Midbrain (tissue), 1 donor: Measurements from ENCODE around the gene ZNF70.

ENCODE experiments used
- DNase-seq: peaks from one replicate; lab custom pipeline; 2025; lab: John Stamatoyannopoulos, UW

ZNF70 gene

DNA sequence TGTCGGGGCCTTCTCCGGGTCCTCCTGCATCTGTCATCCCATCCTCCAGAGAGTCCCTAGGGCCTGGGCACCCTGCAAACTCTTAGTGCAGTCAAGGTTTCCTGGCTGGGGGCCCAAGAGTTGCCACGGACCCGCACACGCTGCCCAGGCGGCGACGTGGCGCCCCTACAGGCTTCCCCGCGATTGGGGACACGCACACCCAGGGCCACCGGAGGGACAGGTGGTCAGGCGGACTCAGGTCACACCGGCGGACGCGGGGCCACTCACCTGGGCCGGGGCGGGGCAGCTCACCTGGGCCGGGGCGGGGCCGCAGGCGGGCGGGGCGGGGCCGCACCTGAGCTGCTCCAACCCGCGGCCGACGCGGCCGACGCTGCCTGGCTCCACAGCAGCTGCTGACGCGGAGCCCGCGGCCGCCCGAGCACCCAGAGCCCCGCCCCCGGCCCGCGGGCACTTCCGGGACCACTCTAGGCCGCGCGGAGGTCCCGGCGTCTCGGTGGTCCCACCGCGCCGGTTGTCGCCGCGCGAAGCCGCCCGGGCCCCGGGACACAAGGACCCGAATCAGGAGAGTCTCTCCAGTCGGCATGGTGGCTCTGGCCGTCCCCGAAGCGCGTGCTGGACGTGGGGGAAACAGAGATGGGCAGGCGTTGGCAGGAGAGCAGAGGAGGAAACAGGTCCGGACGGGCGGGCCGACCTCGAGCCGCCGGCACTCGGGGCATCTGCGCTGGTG, at the start of gene ZNF70:
Gene ZNF70, minus strand, starts transcription at position 399 of the 727 bp plus-strand sequence. CDS start 5,972 bp downstream, outside the sequence.
- DNase-seq = peak; percentile 78

DNA sequence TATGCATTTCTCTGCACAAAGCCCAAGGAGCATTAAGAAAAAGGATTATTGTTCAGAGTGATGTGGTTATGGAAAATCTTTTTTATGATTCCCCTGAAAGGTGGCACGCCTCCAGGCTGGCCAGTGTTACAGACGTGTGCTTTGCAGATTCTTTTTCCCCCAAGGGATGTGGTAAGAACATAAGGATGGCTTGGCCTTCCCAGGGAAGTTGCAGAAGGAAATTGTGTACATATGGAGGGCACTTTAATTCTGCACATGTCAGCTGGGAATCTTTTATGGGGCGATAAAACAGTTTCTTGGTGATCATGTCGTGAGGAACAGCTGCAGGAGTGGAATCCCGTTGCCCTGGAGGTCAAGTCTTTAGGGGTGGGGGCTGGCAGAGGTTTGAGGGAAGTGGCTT, 45.5 kb upstream of the ZNF70 start:
- DNase-seq = no peak

DNA sequence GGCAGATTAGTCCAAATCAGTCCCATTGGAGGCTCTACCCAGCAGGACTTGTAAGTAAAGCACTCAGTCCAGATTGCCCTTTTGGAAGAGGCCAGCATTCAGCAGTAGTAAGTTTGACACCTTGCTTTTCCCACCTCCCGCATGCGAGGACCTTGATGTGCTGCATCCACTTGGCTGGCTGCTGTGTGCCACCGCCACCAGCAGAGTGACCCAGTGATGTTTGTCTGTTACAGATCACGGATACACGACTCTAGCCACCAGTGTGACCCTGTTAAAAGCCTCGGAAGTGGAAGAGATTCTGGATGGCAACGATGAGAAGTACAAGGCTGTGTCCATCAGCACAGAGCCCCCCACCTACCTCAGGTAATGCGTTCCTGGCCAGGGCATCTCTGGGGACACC, 42.4 kb upstream of the ZNF70 start:
- DNase-seq = no peak

DNA sequence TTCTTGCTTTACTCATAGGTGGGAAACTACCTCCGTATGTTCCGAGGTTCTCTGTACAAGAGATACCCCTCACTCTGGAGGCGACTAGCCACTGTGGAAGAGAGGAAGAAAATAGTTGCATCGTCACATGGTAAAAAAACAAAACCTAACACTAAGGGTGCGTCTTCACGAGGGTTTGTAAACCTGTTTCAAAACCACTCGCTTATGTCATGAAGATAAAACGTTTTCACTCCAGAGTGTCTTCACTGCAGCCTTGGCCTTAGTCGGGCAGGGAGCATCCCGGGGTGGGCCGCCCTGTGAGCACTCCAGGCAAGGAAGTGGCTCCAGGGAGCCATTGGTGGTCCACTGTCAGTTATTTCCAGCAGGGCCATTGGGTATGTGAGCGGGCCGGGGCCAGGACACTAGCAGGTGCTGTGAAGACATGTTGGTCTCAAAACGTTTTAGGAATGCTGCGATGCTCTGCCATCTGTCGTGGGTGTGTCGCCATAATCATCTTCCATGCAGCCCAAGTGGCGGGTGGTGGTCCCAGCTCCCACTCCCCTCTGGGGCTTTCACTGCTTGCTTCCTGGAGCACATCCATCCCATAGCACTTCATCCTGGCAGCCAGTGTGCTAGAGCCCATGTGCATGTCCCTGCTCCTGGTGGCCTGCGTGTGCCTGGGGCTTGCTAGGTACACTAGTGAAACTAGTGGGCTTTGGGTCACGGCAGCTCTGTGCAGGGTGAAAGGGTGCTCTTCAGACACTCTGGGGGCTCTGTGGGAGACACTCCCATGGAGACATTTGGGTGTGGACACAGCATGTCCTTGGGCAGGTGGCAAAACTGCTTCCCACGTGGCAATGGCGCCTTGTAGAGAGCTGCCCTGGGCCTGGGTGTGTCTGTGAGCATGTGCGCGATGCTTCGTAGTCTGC, 41.1 kb upstream of the ZNF70 start:
- no peak for DNase-seq

DNA sequence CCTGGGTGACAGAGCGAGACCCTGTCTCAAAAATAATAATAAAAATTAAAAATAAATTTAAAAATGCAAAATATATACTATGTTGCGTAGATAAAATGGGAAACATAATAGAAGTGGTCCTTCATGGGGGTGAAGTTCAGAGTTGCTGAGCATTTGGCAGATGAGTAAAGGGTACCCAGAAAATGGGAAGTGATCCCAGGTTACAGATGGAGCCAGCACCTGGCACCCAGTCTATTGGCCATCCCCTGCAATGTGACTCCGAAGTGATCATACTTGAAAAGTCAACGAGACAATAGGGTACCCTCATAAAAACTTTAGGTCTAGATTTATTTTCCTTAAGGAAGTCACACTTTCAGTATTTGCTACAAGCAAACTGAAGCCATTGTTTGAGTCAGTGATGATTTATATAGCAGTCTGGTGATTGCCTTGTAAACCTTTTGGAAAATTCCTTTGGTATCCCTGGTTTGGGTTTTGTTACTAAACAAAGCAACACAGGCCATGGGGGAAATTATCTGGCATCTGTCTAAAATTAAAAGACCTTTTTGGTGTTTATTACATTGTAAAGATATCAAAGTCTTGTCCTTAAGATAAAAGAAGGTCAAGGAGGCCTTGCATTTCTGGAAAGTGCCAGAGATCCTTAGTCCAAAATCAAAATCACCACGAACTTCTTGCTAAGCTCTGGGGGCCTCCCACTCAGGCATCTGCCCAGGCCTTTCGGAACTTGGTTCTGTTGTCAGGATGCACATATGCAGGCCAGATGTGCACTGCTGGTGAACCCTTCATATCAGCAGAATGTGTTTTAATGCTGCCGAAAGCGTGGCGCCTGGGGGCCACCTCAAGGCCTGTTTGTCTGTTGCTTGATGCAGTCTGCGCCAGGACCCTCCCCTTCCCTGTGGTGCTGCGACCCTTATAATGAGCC, 40.2 kb upstream of the ZNF70 start:
- no peak for DNase-seq

DNA sequence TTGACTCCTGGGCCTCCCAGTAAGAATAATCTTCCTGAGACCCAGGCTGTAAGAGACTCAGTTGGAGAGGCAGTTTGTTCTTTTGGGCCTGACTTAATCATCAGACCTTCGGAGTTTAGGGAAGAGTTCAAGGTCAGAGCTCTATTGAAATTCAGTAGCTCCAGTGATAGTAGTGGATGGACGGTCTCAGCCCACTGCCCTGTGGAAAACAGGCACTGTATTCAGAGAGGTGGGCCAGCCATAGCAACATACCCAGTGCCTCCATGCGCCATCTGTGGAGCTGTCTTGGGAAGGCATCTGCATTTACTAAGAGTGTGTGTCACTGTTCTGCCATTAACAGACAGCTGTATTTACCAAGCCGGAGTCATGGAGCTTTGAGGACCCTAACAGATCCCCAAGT, 38.7 kb upstream of the ZNF70 start:
- peak; percentile 9 for DNase-seq

DNA sequence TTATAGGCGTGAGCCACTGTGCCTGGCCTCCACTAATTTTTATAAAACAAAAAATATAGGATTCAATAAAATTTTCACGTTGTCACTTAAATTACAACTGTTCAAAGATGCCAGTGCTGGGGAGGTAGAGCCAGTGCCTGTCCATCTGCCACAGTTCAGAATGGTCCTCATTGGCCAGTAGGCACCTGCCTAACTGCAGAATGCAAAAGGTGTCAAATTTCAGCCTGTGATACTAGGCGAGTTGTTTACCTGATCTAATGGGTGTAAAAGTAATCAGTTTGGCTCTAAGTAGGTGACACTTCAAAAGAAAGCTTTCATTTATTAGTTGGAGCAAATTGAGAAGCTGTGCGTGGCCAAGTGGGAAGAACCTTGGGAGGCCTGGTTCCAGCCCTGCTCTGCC, 38.2 kb upstream of the ZNF70 start:
- DNase-seq = no peak

DNA sequence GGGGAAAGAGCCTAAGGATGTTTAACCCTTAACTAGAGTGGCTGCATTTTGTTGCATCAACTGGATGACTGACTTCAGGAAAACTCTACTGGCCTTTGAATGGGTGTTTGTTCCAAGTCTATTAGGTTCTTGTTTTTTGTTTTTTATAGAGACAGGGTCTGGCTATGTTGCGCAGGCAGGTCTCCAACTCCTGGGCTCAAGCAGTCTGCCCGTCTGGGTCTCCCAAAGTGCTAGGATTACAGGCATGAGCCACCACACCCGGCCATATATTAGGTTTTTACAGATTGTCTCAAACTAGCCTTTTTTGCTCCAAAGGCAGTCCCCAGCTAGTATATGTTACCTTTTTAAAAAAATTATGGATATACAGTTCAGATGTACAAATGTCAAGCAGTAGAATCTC, 37.0 kb upstream of the ZNF70 start:
- DNase-seq = no peak

DNA sequence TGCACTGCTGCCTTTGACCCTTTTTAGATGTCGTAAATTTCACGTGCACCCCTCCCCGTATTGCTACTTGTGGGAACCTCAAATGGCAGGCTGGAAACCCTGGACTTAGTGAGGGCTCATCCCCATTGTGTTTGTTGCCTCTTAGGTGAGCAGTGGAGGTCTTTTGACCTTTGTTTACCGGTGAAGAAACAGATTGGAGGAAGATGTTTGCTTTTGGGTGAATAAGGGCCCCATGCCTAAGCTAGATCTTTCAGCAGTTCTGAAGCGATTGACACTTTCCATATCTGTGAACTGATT, 36.6 kb upstream of the ZNF70 start:
- DNase-seq = no peak

DNA sequence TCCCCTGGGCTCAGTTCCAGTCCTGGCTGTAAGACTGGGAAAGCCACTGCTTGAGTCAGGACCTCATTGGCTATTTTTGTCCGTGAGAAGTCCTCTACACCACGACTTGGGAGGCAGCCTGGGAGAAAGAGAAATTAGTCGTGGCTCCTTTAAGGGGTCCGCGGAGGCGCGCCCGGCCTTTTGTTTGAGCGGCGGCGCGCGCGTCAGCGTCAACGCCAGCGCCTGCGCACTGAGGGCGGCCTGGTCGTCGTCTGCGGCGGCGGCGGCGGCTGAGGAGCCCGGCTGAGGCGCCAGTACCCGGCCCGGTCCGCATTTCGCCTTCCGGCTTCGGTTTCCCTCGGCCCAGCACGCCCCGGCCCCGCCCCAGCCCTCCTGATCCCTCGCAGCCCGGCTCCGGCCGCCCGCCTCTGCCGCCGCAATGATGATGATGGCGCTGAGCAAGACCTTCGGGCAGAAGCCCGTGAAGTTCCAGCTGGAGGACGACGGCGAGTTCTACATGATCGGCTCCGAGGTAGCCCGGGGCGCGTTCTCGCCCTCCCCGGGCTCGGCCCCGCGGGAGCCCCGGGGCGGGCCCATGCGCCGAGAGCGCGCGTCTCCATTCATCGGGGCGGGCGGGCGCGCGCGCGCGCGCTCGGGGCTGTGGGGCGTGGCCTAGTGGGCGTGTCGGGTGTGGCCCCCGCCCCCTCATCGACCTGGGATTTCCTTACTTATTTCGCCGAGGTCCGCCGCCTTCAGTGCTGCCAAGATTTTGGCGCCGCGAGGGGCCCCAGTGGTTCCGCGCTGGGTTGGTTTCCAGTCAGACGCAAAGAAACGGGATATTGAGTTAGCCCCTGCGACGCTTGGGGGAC, 36.1 kb upstream of the ZNF70 start, which contains the start of gene SMARCB1:
Gene SMARCB1, plus strand, starts transcription at position 215 of the 848 bp plus-strand sequence. Its CDS starts 204 bp downstream, at position 419.
- peak; percentile 88 for DNase-seq

DNA sequence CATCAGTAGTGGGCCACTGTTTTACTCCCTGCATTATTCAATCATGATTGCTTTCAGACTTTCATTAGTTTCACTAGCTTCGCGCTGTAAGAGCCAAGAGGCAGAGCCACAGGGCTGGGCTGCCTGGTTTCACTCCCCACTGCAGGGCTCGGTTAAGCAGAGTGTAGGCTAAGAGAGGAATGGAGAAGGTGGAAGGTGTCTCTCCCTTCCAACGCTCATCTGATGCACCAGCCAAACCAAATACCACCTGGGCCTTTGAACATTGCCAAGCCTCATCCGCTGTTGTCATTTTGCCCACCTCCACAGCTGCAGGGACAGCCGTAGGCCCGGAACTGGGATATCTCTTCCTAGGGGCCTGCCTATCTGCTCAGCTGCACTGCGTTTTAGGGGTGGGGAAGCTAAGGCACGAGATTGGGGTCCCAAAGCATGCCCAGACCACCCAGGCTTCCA, 35.4 kb upstream of the ZNF70 start:
- DNase-seq = no peak

DNA sequence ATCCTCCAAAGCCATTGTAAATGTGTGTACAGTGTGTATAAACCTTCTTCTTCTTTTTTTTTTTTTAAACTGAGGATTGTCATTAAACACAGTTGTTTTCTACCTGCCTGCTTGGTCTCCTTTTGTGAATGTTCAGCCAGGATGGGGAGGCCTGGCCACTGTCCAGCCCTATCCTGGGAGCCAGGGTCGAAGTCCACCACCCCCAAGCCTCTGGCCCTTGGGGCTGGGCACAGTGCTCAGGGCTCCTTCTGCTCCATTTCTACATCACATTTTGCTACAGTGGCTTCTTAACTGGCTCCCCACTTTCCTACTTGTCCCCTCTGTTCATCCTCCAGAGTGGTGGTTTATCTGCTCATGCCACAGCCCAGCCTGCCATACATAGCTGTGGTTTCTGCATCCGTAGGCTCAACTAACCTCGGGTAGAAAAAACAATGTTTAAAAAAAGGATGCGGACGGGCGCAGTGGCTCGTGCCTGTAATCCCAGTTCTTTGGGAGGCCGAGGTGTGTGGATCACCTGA, 33.4 kb upstream of the ZNF70 start:
- DNase-seq = no peak

DNA sequence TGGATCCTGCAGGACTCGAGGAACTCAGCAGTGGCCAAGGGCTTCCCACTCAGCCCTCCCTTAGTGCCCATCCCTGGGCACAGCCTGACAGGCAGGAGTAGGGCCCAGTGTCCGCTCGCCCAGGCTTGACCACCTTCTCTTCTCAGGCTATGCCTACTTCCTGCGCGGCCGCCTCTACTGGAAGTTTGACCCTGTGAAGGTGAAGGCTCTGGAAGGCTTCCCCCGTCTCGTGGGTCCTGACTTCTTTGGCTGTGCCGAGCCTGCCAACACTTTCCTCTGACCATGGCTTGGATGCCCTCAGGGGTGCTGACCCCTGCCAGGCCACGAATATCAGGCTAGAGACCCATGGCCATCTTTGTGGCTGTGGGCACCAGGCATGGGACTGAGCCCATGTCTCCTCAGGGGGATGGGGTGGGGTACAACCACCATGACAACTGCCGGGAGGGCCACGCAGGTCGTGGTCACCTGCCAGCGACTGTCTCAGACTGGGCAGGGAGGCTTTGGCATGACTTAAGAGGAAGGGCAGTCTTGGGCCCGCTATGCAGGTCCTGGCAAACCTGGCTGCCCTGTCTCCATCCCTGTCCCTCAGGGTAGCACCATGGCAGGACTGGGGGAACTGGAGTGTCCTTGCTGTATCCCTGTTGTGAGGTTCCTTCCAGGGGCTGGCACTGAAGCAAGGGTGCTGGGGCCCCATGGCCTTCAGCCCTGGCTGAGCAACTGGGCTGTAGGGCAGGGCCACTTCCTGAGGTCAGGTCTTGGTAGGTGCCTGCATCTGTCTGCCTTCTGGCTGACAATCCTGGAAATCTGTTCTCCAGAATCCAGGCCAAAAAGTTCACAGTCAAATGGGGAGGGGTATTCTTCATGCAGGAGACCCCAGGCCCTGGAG, 32.6 kb upstream of the ZNF70 start:
- no peak for DNase-seq

DNA sequence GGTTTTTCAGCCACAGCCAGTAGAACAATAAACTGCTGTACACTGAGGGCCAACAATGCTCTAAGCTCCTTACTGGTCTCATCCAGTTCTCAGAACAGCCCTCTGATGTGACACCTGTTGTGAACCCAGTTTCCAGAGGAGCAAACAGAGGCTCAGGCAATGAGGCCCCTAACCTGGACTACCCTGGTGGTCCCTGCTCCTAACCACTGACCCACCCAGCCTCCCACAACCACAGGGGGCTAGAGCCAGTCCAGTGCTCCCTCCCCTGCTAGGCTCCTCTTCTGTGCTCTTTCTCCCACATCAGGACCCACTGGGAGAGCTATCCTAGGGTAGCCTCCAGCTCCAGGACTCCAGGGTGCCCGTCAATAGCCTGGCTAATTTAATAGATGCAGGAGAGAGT, 31.8 kb upstream of the ZNF70 start:
- DNase-seq = no peak

DNA sequence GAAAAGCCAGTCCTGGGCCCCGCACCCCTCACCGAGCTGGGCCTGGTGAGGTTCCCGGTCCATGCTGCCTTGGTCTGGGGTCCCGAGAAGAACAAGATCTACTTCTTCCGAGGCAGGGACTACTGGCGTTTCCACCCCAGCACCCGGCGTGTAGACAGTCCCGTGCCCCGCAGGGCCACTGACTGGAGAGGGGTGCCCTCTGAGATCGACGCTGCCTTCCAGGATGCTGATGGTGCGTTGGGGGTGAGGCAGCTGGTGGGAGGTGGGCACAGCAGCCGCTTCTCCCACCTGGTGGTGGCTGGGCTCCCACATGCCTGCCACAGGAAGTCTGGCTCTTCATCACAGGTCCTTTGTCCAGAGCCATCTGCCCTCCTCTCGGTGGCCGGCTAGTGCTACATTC, 31.3 kb upstream of the ZNF70 start:
- no peak for DNase-seq

DNA sequence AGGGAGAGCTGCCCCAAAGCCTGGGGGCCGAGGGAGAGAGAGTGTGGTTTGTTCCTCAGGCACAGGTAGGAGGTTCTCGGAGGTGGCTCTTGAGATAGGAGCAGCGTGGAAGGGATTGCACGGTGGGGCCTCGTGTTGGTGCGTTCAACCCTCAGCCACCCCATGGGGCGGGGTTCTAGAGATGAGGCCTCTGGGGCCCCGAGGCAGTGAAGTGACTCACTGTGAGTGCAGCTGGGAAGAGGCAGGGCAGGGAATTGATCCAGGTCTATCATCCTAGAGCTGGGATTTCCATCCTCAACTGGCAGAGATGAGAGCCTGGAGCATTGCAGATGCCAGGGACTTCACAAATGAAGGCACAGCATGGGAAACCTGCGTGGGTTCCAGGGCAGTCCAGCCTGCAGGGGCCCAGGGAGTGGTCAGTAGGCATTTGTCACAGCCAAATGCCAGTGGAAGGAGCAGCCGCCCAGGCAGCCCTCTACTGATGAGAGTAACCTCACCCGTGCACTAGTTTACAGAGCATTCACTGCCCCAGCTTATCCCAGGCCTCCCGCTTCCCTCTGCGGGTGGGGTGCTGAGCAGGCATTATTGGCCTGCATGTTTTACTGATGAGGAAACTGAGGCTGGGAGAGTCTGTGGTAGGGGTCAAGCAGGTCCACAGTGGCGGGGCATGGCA, 30.7 kb upstream of the ZNF70 start:
- DNase-seq = no peak

DNA sequence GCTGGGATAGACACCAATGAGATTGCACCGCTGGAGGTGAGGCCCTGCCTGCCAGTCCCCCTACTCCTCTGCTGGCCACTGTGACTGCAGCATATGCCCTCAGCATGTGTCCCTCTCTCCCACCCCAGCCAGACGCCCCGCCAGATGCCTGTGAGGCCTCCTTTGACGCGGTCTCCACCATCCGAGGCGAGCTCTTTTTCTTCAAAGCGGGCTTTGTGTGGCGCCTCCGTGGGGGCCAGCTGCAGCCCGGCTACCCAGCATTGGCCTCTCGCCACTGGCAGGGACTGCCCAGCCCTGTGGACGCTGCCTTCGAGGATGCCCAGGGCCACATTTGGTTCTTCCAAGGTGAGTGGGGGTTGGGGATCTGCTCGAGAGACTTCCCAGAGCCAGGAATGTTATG, 30.2 kb upstream of the ZNF70 start:
- DNase-seq = peak; percentile 84

DNA sequence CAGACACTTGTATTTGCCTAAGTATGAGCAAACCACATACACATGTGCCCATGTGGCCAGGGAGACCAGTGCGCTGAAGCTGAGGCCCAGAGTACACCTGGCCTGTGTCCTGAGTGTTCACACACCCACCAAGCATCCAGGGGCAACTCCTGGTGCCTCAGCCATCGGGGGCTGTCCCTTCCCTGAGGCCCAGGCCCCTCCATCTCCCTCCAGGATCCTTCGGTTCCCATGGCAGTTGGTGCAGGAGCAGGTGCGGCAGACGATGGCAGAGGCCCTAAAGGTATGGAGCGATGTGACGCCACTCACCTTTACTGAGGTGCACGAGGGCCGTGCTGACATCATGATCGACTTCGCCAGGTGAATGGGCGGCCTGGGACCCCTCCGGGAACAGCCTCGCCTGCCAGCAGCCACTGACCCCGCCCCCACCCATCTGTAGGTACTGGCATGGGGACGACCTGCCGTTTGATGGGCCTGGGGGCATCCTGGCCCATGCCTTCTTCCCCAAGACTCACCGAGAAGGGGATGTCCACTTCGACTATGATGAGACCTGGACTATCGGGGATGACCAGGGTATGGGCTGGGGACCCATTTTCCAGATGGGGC, 29.3 kb upstream of the ZNF70 start:
- DNase-seq = no peak

DNA sequence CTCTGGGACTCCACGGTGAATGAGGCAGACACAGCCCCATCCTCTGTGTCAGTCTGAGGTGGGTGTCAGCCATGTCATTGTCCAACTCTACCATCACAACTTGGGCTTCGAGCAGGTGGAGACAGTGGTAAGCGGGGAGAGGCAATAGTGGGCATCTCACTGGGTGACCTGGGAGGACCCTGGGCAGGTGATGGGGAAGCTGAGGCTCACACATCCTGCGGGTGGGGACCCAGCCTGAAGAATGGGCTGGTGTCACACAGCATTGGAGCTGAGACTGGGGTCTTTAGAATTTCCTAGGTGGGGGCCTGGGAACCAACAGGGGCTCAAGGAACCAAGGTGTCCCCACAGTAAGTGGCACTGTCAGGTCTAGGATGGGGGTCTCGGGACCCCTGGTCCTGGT, 28.8 kb upstream of the ZNF70 start:
- no peak for DNase-seq
